Fibroblast of lung (primary cell): Measurements from ENCODE around the gene CLDN12.

ENCODE experiments used
- EZH2 ChIP-seq: IDR thresholded peaks from 2 replicates; pipeline ENCODE4 v1.5.1; 2012; ENCODE audit warnings: low read length, control low read depth, mild to moderate bottlenecking; ENCODE audit errors: missing control alignments
- TF ChIP-seq, protein P1 (sequence below), 2 donors: IDR thresholded peaks in 1 of 2; conservative IDR thresholded peaks in 1 of 2; 1 replicate in 1 of 2; 2 replicates in 1 of 2; pipeline ENCODE4 v1.5.1; 2011 to 2012; ENCODE audit warnings: low read length in 2 of 2, control low read depth in 1 of 2, inconsistent platforms in 1 of 2, low read depth in 1 of 2, mild to moderate bottlenecking in 1 of 2

DNA sequence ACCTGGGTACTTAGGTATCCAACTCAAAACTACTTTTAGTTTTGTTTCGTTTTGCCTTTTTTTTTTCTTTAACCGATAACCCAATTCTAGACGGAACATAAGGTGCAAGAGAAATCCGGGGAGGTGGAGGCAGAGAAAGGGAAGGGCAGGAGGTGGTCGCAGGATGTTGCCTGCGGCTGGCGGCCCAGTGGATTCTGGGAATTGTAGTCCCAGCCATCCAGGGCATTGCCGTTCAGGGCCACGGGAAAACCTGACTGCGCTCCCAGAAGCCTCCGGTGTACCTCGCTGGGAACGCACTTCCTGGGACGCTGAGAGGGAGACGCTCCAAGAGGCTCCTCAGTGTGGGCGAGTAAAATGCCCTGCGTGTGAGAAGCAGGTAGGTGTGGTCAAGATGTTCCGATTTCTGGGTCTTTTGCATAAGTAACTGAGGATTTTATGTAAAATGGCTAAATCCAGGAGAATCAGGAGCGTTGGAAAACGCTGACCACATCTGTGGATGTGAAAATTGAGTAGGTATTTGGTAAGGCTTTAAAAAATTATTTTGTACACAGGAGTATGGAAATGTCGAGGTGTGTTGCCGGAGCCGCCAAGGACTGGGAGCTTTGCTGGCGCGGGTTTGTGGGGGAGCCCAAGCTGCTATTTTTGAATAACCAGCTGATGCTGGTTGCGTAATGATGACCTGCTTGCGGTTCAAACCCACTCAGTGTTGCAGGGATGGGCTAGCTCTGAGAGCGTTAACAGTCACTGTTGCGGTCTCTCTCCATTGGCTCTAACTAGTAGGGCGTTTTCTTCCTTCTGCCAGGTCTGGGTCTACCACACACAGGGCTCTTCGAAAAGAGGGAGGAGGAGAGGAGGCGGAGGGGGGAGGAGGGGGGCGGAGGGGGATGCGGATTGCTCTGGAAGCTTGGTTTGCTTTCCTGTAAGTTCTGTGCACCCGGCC lies at the start of gene CLDN12:
- TF ChIP-seq, protein P1, sequence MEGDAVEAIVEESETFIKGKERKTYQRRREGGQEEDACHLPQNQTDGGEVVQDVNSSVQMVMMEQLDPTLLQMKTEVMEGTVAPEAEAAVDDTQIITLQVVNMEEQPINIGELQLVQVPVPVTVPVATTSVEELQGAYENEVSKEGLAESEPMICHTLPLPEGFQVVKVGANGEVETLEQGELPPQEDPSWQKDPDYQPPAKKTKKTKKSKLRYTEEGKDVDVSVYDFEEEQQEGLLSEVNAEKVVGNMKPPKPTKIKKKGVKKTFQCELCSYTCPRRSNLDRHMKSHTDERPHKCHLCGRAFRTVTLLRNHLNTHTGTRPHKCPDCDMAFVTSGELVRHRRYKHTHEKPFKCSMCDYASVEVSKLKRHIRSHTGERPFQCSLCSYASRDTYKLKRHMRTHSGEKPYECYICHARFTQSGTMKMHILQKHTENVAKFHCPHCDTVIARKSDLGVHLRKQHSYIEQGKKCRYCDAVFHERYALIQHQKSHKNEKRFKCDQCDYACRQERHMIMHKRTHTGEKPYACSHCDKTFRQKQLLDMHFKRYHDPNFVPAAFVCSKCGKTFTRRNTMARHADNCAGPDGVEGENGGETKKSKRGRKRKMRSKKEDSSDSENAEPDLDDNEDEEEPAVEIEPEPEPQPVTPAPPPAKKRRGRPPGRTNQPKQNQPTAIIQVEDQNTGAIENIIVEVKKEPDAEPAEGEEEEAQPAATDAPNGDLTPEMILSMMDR (conservative IDR thresholded peaks at IDR 0.05 in 1 of 2, IDR thresholded peaks at IDR 0.05 in 1 of 2; ENCODE audit: low read depth in 1 of 2, low read length in 2 of 2), result no peak
- TF ChIP-seq EZH2, result no peak
